HAP-1 (cell line): Measurements from ENCODE around the gene HRAS.

Experiments used
- DNase-seq, 2 experiments: peaks; one replicate each; pipeline ENCODE4 v3.0.0-alpha.2; 2016 to 2020; ENCODE audit warnings: low spot score in 2 of 2
- H3K27me3 ChIP-seq: fragments of 250-450 bp; sonication (Bioruptor Pico); 2 replicates; pipeline ENCODE4 v1.5.1; 2020; ENCODE audit warnings: low read depth, mild to moderate bottlenecking, moderate library complexity
- H3K36me3 ChIP-seq: fragments of 250-450 bp; sonication (Bioruptor Pico); replicated peaks from 2 replicates; pipeline ENCODE4 v1.5.1; 2020; ENCODE audit warnings: mild to moderate bottlenecking
- H3K4me1 ChIP-seq: fragments of 250-450 bp; sonication (Bioruptor Pico); 2 replicates; pipeline ENCODE4 v1.5.1; 2020; ENCODE audit warnings: mild to moderate bottlenecking
- H3K4me3 ChIP-seq: fragments of 250-450 bp; sonication (Bioruptor Pico); 2 replicates; pipeline ENCODE4 v1.5.1; 2020; ENCODE audit warnings: mild to moderate bottlenecking, moderate library complexity
- H3K9me3 ChIP-seq: fragments of 250-450 bp; sonication (Bioruptor Pico); 2 replicates; pipeline ENCODE4 v1.5.1; 2020; ENCODE audit warnings: mild to moderate bottlenecking, moderate library complexity
- in situ Hi-C: fragments of 300-500 bp; cut with MboI; formaldehyde crosslinking; loops from 3 replicates; pipeline ENCODE4 v1.14.3; 2020; ENCODE audit warnings: low sequenced_read_pairs, inconsistent platforms, mixed read lengths

The HRAS gene

GRCh38 chr11:507727-508515 is 27.5 kb downstream of the HRAS start:
- H3K9me3 ChIP-seq: no peaks in the 10 kb centered on the region
- H3K36me3 ChIP-seq: peaks cover 8% of the 10 kb centered on the region
- in situ Hi-C loops: no loop called here
- no peaks in the 10 kb centered on the region; the same call in 1 of the 2 replicates for H3K4me1 ChIP-seq
- H3K27me3 ChIP-seq: no peaks in the 10 kb centered on the region
- DNase-seq: peak in 1 of 2 experiments; percentile 9
- peak overlapping the region; percentile 82 for H3K4me3 ChIP-seq

- peaks cover 8% of the 10 kb centered on the region for H3K36me3 ChIP-seq
- in situ Hi-C loops: no loop called here
- peak; percentile 88 to 99 for DNase-seq
- H3K27me3 ChIP-seq: no peaks in the 10 kb centered on the region
- H3K9me3 ChIP-seq: no peaks in the 10 kb centered on the region
- H3K4me3 ChIP-seq: peak within 1 kb of the TSS; percentile 82
- H3K4me1 ChIP-seq: no peaks in the 10 kb centered on the region; the same call in 1 of the 2 replicates
Measured at GRCh38 chr11:506995-507726, 28.2 kb downstream of the HRAS start, which contains the start of gene RNH1. Gene RNH1, minus strand, starts transcription at chr11:507242. Its CDS starts 5,080 bp downstream, at chr11:502162.

DNA sequence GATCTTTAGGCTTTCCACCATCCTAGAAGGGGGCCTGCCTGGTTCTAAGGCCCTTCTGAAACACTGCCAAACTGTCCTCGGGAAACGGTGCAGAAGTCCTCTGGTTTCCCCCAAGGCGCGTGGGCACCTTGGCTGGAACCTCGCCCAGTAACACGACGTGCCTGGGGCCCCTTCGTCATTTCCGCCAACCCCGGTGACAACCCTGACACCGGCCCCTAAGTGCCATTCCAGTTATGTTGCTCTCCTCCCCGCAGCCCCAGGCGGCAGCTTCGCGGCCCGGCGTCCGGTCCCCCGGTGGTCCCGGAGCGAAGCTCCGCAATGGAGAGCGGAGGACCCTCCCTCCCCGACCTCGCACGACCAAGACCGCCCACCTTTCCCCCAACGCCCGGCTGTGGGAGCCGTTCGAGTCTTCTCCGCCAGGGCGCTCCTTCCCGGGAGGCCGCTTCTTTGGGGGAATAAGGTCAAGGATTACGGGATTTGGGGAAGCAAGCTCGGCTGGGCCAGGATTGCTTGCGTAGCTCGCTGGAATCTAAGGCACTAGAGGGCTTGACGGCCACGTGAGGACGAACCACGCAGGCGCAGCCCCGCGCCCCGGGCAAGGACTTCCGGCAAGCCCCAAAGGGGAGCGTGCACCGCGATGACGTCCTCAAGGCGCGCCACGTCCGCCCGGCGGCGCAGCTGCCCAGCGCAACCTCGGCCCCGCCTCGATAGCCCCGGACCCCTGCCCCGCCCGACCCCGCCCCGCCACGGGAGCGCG is 29.0 kb downstream of the HRAS start:
- no peaks in the 10 kb centered on the region; the same call in 1 of the 2 replicates for H3K4me1 ChIP-seq
- peaks cover 15% of the 10 kb centered on the region for H3K36me3 ChIP-seq
- in situ Hi-C loops: no loop called here
- no peaks in the 10 kb centered on the region for H3K27me3 ChIP-seq
- no peaks in the 10 kb centered on the region for H3K9me3 ChIP-seq
- peak overlapping the region; percentile 82 for H3K4me3 ChIP-seq
- DNase-seq: peak; percentile 92 to 98

- Histone ChIP-seq H3K36me3 (peaks cover 30% of the 10 kb centered on the region), H3K4me1 (no peaks in the 10 kb centered on the region; the same call in 1 of the 2 replicates), H3K9me3 (no peaks in the 10 kb centered on the region), H3K4me3 (no peak overlapping the region), H3K27me3 (no peaks in the 10 kb centered on the region)
- no peak for DNase-seq
- in situ Hi-C loops: no loop called here
Measured at GRCh38 chr11:504994-505344, 30.4 kb downstream of the HRAS start.

- Histone ChIP-seq H3K27me3 (no peaks in the 10 kb centered on the region), H3K4me1 (no peaks in the 10 kb centered on the region; the same call in 1 of the 2 replicates), H3K4me3 (no peak overlapping the region), H3K36me3 (peaks cover 36% of the 10 kb centered on the region), H3K9me3 (no peaks in the 10 kb centered on the region)
- in situ Hi-C loops: no loop called here
- DNase-seq: no peak
Measured at GRCh38 chr11:504053-504993, 31.1 kb downstream of the HRAS start.

GRCh38 chr11:503179-503981 is 32.0 kb downstream of the HRAS start:
- no peaks in the 10 kb centered on the region; the same call in 1 of the 2 replicates for H3K4me1 ChIP-seq
- no peak overlapping the region for H3K4me3 ChIP-seq
- H3K36me3 ChIP-seq: peaks cover 40% of the 10 kb centered on the region
- no peak for DNase-seq
- in situ Hi-C loops: no loop called here
- H3K9me3 ChIP-seq: no peaks in the 10 kb centered on the region
- H3K27me3 ChIP-seq: no peaks in the 10 kb centered on the region

- H3K27me3 ChIP-seq: no peaks in the 10 kb centered on the region
- H3K4me1 ChIP-seq: no peaks in the 10 kb centered on the region; the same call in 1 of the 2 replicates
- in situ Hi-C loops: no loop called here
- DNase-seq: no peak
- peaks cover 46% of the 10 kb centered on the region for H3K36me3 ChIP-seq
- no peak overlapping the region for H3K4me3 ChIP-seq
- no peaks in the 10 kb centered on the region for H3K9me3 ChIP-seq
Measured at GRCh38 chr11:502288-503178, 32.8 kb downstream of the HRAS start.

DNA sequence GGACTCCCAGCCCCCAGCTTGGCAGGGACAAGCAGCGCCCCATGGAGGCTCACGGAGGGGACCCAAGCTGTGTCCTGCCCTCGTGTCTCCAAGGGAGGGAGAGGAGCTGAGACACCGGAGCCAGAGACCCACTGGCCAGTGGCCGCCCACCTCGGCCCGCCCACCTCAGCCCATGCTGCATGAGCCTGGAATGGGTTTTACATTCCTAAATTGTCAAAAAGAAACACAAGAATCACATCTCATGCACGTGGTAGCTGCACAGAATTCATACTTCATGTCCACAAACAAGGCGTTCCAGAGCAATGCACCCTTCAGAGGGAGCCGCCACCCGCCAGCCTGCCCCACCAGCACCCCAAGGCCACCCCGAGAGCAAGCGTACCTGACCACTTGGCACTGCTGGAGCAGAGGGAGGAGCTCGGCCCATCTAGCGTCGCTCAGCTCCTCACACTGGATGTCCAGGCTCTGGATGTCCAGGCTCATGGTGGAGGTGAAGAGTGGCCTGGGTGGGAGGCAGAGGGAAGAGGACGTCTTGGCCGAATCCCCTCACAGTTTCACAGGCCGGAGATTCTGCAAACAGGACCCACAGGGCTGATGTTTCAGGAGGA is 33.6 kb downstream of the HRAS start:
- Histone ChIP-seq H3K4me1 (no peaks in the 10 kb centered on the region; the same call in 1 of the 2 replicates), H3K27me3 (no peaks in the 10 kb centered on the region), H3K4me3 (no peak overlapping the region), H3K36me3 (peaks cover 48% of the 10 kb centered on the region), H3K9me3 (no peaks in the 10 kb centered on the region)
- DNase-seq: no peak
- in situ Hi-C loops: no loop called here

GRCh38 chr11:501001-501682 is 34.2 kb downstream of the HRAS start:
- Histone ChIP-seq H3K4me3 (no peak overlapping the region), H3K27me3 (no peaks in the 10 kb centered on the region), H3K36me3 (peaks cover 54% of the 10 kb centered on the region), H3K9me3 (no peaks in the 10 kb centered on the region), H3K4me1 (no peaks in the 10 kb centered on the region; the same call in 1 of the 2 replicates)
- DNase-seq: no peak
- in situ Hi-C loops: no loop called here

GRCh38 chr11:499201-500076 is 35.9 kb downstream of the HRAS start:
- in situ Hi-C loops: no loop called here
- Histone ChIP-seq H3K9me3 (no peaks in the 10 kb centered on the region), H3K4me1 (no peaks in the 10 kb centered on the region), H3K4me3 (no peak overlapping the region), H3K36me3 (peaks cover 68% of the 10 kb centered on the region), H3K27me3 (no peaks in the 10 kb centered on the region)
- no peak for DNase-seq
